ENCODE data around the gene LRRC66.

LRRC66 gene

GRCh38 chr4:52014903-52015302 is 5.3 kb downstream of the LRRC66 start:
- no peak for DNase-seq (ENCODE audit: low read depth)

DNA sequence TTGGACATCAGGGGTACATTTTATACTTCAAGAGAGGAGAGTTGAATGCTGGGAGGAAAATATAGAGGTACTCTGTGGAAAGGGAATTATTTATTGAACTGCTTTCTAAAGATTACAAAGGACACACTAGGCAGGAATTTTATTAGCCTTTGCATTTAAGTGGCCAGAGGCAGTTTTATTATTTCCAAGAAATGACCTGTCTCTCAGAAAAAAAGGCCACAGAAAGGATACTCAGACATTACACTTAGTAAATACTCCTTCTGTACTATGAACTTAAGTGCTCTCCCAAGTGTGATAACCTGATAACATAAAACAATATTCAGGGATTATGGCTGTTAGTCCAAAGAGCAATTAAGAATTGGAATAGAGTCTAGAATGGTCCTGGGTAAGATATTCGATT is 7.5 kb downstream of the LRRC66 start:
- DNase-seq (ENCODE audit: low read depth) = no peak

- DNase-seq (ENCODE audit: low read depth) = no peak
Observed at GRCh38 chr4:52010986-52011385, 9.2 kb downstream of the LRRC66 start.

GRCh38 chr4:52006887-52007286 is 13.3 kb downstream of the LRRC66 start:
- DNase-seq (ENCODE audit: low read depth) = no peak

DNA sequence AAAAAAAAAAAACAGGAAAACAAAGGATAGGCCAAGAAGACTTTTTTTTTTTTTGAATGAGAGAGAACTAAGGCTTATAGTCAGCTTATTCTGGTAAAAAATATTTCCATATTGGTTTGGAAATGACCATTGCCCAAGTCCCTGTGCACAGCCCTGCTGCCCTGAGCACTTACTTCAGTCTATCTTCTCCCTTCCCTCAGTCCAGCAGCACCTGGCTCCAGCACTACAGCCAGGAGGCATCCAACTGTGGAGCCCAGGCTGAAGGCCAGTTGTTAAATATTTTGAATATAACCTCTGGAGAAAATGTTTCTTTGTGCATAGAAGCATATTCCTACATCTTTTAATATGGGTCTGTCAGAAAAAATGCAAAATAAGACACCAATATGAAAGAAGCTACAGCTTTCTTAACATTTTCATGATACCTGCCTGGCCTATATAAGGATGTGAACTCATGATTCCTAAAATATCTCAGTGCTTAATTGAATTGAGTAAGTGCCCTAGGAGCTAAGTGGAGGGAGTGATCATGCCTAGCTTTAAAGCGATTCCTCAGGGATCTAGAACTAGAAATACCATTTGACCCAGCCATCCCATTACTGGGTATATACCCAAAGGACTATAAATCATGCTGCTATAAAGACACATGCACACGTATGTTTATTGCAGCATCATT is 14.4 kb downstream of the LRRC66 start:
- DNase-seq (ENCODE audit: low read depth) = no peak

DNA sequence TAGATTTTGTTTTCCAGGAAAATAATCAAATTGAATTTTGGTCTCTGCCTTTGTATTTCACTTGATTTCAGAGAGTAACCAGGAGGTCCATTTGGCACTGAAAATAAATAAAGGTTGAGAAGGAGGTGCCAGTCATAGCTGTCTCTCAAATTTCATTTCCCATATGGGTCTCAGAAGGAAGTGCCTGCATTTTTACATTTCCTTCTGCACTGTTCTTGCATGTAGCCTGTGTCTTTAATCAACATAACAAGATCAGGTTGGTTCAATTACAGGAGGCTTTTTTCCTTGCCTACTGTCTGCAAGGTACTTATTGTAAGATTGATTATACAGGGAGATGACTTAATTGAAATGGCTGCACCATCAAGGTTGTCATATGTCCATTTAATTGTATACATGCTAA is 15.7 kb downstream of the LRRC66 start:
- no peak for DNase-seq (ENCODE audit: low read depth)

DNA sequence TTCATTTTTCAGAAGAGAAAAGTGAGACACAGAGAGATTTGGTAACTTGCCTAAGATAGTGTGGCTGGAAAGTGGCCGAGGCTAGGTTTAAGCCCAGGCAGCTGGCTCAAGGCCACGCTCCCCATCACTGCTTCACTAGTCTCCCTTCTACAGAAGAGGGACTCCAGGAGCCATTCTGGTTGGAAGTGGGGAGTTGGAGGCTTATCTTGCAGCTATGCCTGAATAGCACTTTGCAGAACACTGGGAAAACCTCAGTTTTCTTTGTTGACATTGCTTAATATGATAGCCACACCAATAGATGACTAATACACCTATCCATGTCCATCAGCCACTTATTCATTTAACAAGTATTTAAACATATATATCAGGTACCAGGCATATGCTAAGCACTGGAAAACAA is 18.5 kb downstream of the LRRC66 start:
- no peak for DNase-seq (ENCODE audit: low read depth)

DNA sequence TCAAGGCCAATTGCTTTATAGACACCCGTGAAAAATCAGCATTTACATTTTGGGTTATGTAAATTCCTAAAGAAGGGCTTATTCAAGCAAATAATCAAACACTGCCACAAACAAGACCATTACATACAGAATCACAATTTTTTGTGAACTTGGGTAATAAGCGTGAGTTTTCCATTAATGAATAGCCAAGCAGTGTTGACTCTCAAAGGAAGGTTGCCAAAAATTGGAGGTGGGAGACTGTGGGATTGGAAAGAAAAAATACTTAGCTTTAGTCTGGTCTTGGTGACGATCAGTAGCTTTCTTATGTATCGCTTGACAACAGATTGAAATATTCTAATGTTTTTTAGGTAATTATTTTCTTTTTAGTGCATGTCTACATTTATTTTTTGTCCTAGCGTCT is 20.9 kb downstream of the LRRC66 start:
- DNase-seq (ENCODE audit: low read depth) = no peak

DNA sequence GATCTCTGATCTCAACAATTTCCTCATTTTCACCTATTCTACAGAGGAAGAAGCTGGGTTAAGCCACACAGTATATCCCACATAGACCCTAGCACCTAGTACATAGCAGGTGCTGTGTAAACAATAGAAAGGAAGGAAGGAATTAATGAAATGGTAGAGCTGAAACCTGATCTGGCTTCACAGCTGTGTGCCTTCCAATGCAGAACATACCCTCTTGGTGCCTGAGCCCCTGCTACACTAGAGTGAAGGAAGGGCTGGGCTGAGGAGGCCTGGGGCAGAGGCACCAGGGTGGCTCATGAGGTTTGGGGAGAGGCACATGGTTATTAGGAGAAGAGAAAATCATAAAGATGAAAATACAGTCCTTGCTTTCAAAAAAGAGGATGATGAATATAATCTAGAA is 21.3 kb downstream of the LRRC66 start:
- DNase-seq (ENCODE audit: low read depth) = no peak

- no peak for DNase-seq (ENCODE audit: low read depth)
Observed at GRCh38 chr4:51997647-51998046, 22.5 kb downstream of the LRRC66 start.

- no peak for DNase-seq (ENCODE audit: low read depth)
Observed at GRCh38 chr4:51995647-51996220, 24.4 kb downstream of the LRRC66 start.

DNA sequence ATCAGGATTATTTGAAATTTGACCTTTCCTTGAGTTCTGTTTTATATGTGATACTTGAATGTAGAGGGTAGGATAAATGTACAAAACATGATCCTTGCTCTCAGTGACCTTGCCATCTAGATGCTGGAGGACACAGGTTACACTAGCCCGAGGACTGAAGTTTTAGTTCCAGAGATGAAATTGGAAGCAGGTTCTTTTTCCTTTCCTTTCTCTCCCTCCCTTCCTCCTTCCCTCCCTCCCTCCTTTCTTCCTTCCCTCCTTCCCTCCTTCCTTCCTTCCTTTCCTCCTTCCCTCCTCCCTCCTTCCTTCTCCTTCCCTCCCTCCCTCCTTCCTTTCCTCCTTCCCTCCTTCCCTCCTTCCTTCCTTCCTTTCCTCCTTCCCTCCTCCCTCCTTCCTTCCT is 54.3 kb downstream of the LRRC66 start:
- DNase-seq (ENCODE audit: low read depth) = no peak

DNA sequence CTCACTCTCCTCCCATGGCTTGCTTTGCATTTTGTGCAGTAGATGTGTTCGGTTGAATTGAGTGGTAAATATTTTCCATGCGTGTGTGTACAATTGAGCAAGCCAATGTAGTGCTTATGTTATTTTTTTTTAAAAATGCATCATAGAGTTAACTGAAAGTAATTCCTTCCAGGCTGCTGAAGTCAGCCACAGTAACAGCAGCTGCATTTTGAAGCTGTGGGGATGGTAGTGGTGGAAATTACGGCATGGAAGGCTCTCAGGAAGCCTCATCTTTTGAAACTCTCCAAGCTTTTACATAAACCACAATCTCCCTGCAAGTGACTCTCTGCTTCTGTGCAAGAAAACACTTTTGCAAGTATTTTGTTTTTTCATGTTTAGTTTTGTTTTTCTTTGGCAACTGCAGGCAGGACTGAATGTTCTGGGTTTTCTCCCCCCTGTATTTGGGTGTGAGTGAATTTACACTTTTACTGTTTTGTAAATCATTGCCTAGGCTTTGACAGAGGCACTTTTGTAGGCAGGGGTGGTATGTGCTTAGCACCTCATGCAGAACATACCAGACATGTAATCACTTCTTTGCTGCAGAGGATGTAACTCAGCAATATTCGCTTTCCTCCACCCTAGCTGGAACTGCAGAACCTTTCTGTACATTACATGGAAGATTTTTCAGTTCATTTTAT is 56.2 kb downstream of the LRRC66 start:
- DNase-seq (ENCODE audit: low read depth) = no peak

DNA sequence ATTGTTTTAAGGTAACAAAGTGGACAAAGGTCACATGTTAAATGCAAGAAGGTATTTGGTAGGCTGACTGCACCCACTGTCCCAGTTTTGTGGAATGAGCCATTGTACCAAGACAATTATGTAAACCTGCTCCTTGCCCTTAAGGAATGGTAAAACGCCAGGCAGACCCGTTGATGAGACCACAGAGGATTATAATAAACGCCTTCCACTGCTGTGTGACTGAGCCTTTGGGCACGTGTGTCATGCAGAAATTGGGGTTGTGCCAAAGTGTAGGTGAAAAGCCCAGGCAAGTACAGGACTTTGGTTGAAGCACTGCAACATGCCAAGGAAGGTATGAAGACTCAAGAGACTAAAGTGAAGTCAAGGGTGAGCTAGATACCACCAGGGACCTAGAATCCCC is 59.7 kb downstream of the LRRC66 start:
- no peak for DNase-seq (ENCODE audit: low read depth)

DNA sequence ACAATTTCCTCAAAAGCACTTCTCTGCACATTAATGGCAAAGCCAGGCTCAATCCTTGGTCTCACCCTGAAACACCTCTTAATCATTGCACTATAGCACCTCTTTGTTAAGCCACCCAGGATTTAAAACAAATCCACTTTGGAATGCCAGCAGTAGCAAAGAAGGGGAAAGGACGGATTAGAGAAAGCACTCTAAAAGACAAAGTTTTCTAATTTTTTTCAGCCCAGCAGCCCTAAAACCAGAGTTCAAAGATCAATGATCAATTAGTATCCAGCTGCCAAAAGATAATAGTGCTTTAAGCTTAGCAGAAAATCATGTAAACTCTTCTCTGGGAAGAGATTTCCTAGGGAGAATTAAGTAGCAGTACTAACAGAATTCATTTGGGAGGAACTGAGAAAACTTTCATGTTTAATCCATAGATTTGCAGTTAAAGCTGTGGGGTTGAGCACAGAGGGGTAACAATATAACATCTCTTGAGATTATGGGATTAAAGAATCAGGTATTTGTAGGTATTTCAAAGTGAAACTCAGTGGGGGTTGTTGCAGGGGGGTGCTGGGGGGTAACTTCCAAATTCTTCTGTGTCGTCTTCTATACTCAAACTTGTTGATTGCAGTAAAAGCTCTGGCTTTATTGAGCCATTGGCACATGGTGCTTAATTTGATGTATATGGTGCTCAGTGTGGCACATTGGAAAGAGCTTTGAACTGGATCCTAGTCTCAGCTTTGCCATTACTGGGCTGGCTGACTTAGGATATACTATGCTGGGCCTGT is 61.8 kb downstream of the LRRC66 start:
- DNase-seq (ENCODE audit: low read depth) = no peak
